GM19324 (cell line): Measurements from ENCODE around the gene NEIL1.

Experiments
- ATAC-seq: cut with Tn5 transposase; IDR thresholded peaks from one replicate; pipeline ENCODE4 v1.9.1; 2021; ENCODE audit warnings: mild to moderate bottlenecking, moderate library complexity; ENCODE audit not compliant: unreplicated experiment, low FRiP score

NEIL1 gene

GRCh38 chr15:75355369-75355768, 8.5 kb downstream of the NEIL1 start:
- ATAC-seq: no peak

- ATAC-seq: no peak
These were observed 9.2 kb downstream of the NEIL1 start for GRCh38 chr15:75356006-75356405.

- no peak for ATAC-seq
These were observed 9.7 kb downstream of the NEIL1 start for GRCh38 chr15:75356517-75356916.

- no peak for ATAC-seq
These were observed 11.3 kb downstream of the NEIL1 start for GRCh38 chr15:75357976-75358673.

- no peak for ATAC-seq
These were observed 12.1 kb downstream of the NEIL1 start for GRCh38 chr15:75358771-75359536.

GRCh38 chr15:75359537-75360250, 12.9 kb downstream of the NEIL1 start:
- ATAC-seq: no peak

GRCh38 chr15:75360391-75360790, 13.6 kb downstream of the NEIL1 start:
- no peak for ATAC-seq

GRCh38 chr15:75360856-75361255, 14.0 kb downstream of the NEIL1 start:
- ATAC-seq: no peak

- no peak for ATAC-seq
These were observed 14.6 kb downstream of the NEIL1 start for GRCh38 chr15:75361361-75361988.

- ATAC-seq: no peak
These were observed 15.3 kb downstream of the NEIL1 start for GRCh38 chr15:75361989-75362641.

- no peak for ATAC-seq
These were observed 15.9 kb downstream of the NEIL1 start for GRCh38 chr15:75362642-75363249.

GRCh38 chr15:75363786-75364185, 16.9 kb downstream of the NEIL1 start:
- no peak for ATAC-seq

GRCh38 chr15:75364881-75365280, 18.0 kb downstream of the NEIL1 start:
- no peak for ATAC-seq

GRCh38 chr15:75366163-75366562, 19.3 kb downstream of the NEIL1 start:
- no peak for ATAC-seq

GRCh38 chr15:75367006-75367405, 20.2 kb downstream of the NEIL1 start:
- no peak for ATAC-seq

- no peak for ATAC-seq
These were observed 20.6 kb downstream of the NEIL1 start for GRCh38 chr15:75367406-75367912.

GRCh38 chr15:75367913-75368688, 21.3 kb downstream of the NEIL1 start, which contains the start of gene MAN2C1:
TSS of gene MAN2C1 (minus strand) at chr15:75368607. CDS start at chr15:75368583, 24 bp downstream.
- peak; percentile 90 for ATAC-seq

- ATAC-seq: peak; percentile 0
These were observed 21.9 kb downstream of the NEIL1 start for GRCh38 chr15:75368689-75369239.
